ENCODE measurements around the gene POLR1H. TPM values are rescaled to one million over a fixed set of nuclear protein-coding genes. Genes with fewer than 3 reads are reported as not detected.
A peak's percentile ranks its signal among the peaks of the same experiment; 100 is the strongest.
"Not testable (repeated sequence)": the region's sequence is repeated elsewhere in the genome, so short reads cannot be mapped to it uniquely, and the experiment has no call there.

The POLR1H gene, protein sequence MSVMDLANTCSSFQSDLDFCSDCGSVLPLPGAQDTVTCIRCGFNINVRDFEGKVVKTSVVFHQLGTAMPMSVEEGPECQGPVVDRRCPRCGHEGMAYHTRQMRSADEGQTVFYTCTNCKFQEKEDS
- 33.2 and 52.3 TPM in 2 replicates for total RNA-seq (2014; rRNA removed; shearing (Covaris generic); ENCODE audit: low replicate concordance)

GRCh38 chr6:30061092-30061857 lies at the start of gene POLR1H:
POLR1H (plus strand) TSS chr6:30061265; CDS start chr6:30061525, 260 bp downstream.
- peak; percentile 84 for DNase-seq (ENCODE audit: low read depth)

DNA sequence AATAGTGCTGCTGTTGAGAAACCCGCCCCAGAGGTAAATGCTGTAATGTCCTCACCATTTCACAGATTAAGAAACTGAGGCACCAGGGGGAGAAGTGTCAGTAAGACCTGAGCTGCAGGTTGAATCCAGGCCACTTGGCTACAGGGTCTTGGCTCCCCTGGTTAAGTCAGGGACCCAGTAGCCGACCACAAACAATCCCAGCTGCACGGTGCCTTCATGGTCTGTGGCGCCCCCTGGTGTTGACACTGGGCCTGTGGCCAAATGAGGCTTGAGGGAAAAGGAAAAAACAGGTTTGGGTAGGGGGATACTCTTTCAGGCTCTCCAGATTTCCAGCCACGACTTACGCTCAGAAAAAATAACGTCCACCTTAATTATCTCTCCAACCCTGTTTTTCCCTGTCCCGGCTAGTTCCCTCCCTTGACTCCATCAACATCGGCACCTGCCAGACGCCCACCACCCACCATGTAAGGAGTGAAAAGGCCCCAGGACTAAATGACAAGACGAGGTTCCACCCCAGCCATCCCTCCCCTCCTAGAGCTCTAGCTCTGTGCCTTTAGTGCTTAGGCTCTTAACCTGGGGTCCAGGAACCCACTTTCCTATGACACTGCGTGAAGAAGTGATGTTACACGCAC lies 47.7 kb upstream of the POLR1H start:
- in situ Hi-C loops (cut with HindIII; ENCODE audit: low pct_unique_long_range_greater_than_20kb, low sequenced_read_pairs): no loop called here
- peak; percentile 41 for DNase-seq (ENCODE audit: low read depth)

More at GRCh38 chr6:30061092-30061857, at the start of gene POLR1H:
- in situ Hi-C loops (cut with HindIII; ENCODE audit: low pct_unique_long_range_greater_than_20kb, low sequenced_read_pairs): no loop called here

GRCh38 chr6:30019819-30020218 lies 41.2 kb upstream of the POLR1H start:
- DNase-seq (ENCODE audit: low read depth): no peak
- in situ Hi-C loops (cut with HindIII; ENCODE audit: low pct_unique_long_range_greater_than_20kb, low sequenced_read_pairs): no loop called here

GRCh38 chr6:30020626-30021025 lies 40.4 kb upstream of the POLR1H start:
- no peak for DNase-seq (ENCODE audit: low read depth)
- in situ Hi-C loops (cut with HindIII; ENCODE audit: low pct_unique_long_range_greater_than_20kb, low sequenced_read_pairs): no loop called here

DNA sequence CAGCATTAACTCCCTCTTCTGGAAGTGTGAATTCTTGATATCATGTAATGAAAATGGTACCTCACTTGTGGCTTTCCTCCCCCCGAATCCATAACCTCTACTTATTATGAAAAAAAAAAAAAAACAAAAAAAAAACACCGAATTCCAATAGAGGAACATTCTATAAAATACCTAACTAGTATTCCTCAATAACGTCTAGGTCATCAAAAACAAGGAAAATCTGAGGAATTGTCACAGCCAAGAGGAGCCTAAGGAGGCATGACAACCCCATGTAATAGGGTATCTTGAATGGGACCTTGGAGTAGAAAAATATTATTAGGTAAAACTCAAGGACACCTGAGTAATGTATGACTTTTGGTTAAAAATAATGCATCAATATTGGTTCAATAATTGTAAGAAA lies 38.9 kb upstream of the POLR1H start:
- no peak for DNase-seq (ENCODE audit: low read depth)
- in situ Hi-C loops (cut with HindIII; ENCODE audit: low pct_unique_long_range_greater_than_20kb, low sequenced_read_pairs): no loop called here

DNA sequence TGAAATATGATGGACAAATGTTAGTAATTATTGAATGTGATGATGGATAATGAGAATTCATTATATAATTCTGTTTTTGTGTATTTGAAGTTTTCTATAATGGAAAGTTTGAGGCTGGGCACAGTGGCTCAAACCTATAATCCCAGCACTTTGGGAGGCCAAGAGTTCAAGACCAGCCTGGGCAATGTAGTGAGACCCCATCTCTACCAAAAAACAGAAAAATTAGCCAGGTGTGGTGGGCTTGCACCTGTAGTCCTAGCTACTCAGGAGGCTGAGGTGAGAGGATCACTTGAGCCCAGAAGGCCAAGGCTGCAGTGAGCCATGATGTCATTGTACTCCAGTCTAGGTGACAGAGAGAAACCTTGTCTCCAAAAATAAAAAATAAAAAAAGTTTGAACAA lies 38.4 kb upstream of the POLR1H start:
- DNase-seq (ENCODE audit: low read depth); in situ Hi-C loops (cut with HindIII; ENCODE audit: low pct_unique_long_range_greater_than_20kb, low sequenced_read_pairs): not testable (repeated sequence)

DNA sequence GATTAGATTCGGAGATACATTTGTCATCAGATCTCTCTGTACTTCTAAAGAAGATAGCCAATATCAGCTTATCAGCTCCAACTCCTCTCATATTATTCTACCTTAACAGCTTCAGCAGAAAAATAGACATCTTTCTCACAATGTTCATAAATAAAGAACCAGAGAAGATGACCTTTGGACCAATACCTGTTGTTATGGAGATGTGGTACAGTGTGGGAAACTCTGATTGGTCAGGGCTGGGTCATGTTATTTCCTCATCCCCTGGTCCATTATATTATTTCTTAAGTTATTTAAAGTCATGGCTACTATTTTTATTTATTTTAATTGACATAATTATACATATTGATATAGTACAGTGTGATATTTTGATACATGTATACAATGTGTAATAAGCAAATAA lies 35.9 kb upstream of the POLR1H start:
- DNase-seq (ENCODE audit: low read depth): no peak
- in situ Hi-C loops (cut with HindIII; ENCODE audit: low pct_unique_long_range_greater_than_20kb, low sequenced_read_pairs): no loop called here

DNA sequence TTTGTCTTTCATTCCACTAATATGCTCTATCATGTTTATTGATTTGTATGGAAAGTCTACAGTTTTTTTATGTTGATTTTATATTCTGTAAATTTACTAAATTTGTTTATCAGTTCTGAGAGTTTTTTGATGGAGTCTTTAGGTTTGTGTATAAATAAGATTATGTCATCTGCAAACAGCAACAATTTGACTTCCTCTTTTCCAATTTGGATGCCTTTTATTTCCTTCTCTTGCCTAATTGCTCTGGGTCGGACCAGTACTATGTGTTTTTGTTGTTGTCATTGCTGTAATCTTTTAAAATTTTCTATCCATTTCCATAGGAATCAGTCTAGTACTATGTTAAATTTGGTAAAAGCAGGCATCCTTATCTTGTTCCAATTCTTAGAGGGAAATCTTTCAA lies 31.5 kb upstream of the POLR1H start:
- in situ Hi-C loops (cut with HindIII; ENCODE audit: low pct_unique_long_range_greater_than_20kb, low sequenced_read_pairs): no loop called here
- DNase-seq (ENCODE audit: low read depth): no peak

- DNase-seq (ENCODE audit: low read depth): no peak
- in situ Hi-C loops (cut with HindIII; ENCODE audit: low pct_unique_long_range_greater_than_20kb, low sequenced_read_pairs): no loop called here
Measured at GRCh38 chr6:30031381-30031780, 29.7 kb upstream of the POLR1H start.

DNA sequence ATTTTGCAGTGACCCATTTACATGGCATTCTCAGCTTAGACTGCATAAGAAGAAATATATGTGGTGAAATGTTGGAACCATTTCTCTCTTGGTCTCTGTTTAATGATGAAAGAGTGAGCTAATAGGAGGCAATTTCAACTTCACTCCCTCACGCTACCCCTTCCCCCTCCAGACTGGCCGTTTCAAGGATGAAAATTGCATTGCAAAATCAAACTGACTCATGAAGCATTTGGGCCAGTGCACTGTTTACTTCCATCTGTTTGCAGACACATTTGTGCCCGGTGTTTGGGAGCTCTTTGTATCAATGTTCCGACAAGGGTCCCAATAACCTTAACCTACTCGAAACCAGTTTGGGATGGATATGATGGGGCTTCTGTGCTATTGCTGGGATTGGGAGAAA lies 27.6 kb upstream of the POLR1H start:
- DNase-seq (ENCODE audit: low read depth); in situ Hi-C loops (cut with HindIII; ENCODE audit: low pct_unique_long_range_greater_than_20kb, low sequenced_read_pairs): not testable (repeated sequence)

DNA sequence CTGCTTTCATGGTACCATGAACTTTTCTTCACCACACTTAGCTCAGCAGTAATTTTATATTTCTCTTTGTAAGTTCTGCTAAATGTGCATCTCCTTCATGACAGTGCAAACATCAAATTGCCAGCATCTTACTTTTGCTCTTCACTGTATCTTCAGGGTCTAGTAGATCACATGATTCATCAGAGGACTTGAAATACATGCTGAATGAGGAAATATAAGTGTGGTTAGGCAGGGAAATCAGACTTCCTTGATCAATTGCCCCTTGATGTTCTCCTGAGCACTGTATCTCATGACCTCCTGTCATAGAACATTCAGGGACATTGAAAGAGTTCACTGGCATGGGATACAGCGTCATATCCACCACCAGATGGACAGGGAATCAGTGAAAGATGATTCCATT lies 25.3 kb upstream of the POLR1H start:
- in situ Hi-C loops (cut with HindIII; ENCODE audit: low pct_unique_long_range_greater_than_20kb, low sequenced_read_pairs): no loop called here
- DNase-seq (ENCODE audit: low read depth): no peak

- in situ Hi-C loops (cut with HindIII; ENCODE audit: low pct_unique_long_range_greater_than_20kb, low sequenced_read_pairs): no loop called here
- peak; percentile 16 for DNase-seq (ENCODE audit: low read depth)
Measured at GRCh38 chr6:30037182-30037788, 23.8 kb upstream of the POLR1H start.

DNA sequence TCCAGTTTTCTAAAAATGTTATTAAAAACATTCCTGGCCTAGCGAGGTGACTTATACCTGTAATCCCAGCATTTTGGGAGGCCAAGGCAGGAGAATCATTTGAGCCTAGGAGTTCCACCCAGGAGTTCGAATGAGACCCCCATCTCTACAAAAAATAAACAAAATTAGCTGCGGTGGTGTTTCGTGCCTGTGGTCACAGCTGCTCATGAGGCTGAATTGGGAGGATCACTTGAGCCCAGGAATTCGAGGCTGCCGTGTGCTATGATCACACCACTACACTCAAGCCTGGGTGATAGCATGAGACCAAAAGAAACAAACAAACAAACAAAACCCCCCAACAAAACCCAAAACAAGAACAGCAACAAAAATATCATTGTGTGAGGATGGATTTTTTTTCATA lies 19.8 kb upstream of the POLR1H start:
- in situ Hi-C loops (cut with HindIII; ENCODE audit: low pct_unique_long_range_greater_than_20kb, low sequenced_read_pairs): no loop called here

DNA sequence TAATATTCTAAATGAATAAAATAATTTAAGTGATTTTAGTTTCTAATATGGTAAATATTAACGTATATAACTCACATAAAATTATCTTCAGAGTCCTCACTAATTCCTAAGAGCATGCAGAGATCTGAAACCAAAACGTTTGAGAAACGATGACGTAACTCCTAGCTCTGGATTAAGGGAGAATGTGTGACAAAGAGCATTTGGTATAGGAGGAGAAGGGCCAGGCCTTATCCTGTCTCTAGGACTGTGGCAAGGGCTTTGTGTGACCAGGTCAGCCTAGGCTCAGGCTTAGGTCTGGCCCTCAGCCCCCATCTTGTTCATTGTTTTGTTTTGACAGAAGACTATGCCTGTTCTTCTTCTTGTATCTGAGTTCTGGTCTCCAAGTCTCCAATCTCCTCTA lies 19.2 kb upstream of the POLR1H start:
- no peak for DNase-seq (ENCODE audit: low read depth)
- in situ Hi-C loops (cut with HindIII; ENCODE audit: low pct_unique_long_range_greater_than_20kb, low sequenced_read_pairs): no loop called here

More for the DNA sequence above, 19.8 kb upstream of the POLR1H start:
- DNase-seq (ENCODE audit: low read depth): no peak

DNA sequence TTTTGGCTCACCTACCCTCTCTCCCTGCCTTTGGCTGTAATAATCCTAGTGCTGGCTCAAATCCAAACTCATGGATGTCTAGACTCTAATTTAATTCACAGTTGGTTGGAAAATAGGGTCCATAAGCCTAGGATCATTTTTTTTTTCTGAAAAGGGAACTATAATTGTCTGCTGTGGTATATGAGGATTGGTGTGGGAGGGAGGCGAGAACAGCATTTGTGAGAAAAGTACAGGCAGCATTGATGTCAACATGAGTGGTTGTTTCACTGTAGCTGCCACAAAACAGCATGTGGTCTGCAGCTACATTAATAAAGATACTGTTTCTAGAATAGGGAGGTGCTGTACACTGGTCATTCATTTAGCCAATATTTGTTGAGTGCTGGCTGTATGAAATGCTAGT lies 18.6 kb upstream of the POLR1H start:
- no peak for DNase-seq (ENCODE audit: low read depth)
- in situ Hi-C loops (cut with HindIII; ENCODE audit: low pct_unique_long_range_greater_than_20kb, low sequenced_read_pairs): no loop called here

DNA sequence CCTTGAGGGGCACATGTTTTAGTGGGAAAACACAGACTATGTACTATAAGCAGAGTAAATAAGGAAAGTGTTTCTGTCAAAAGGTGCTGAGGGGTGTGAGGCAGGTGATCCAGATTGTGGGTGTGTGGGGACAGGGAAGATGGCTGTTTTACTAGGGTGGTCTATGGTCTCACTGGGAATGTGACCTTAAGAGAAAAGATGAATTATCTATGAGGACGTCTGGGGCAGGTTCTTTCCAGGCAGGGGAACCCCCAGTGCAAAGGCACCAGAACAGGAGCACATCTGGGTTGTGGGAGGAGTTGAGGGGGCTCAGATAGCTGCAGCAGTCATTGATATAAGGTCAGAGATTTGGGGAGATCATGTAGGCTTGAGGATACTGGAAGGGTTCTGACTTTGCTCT lies 18.2 kb upstream of the POLR1H start:
- in situ Hi-C loops (cut with HindIII; ENCODE audit: low pct_unique_long_range_greater_than_20kb, low sequenced_read_pairs): no loop called here
- no peak for DNase-seq (ENCODE audit: low read depth)

DNA sequence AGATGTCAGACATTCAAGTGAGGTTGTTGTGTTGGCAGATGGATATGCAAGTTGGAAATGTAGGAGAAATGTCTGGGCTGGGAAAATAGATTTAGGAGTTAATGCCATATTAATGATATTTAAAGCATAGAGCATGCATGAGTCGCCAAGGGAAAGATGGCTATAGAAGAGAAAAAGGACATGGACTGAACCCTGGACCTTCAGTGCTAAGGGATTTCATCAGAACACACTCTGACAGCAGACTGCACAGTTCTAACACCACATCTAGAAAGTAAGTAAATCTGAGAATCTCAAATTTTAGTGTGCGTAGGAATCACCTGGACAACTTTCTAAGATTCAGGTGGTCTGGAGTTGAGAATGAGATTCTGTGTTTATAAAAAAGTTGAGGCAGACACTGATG lies 17.3 kb upstream of the POLR1H start:
- no peak for DNase-seq (ENCODE audit: low read depth)
- in situ Hi-C loops (cut with HindIII; ENCODE audit: low pct_unique_long_range_greater_than_20kb, low sequenced_read_pairs): no loop called here

DNA sequence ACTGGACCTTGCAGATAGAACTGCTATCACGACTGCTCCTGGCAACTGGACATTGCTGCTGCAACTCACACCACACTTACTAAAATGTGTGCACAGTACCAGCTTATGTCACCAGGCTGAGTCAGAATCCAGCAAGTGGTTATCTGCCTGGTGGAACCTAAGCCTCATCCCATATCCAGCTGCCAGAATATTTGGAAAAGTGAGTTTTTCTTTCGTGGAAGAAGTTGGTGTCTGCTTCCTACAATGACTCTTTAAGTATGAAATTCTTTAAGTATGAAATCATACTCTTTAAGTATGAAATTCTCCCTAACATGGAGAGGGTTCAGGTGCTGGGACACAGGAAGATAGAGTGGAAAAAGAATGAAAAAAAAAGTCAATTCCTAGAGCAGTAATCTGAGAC lies 16.4 kb upstream of the POLR1H start:
- in situ Hi-C loops (cut with HindIII; ENCODE audit: low pct_unique_long_range_greater_than_20kb, low sequenced_read_pairs): no loop called here
- no peak for DNase-seq (ENCODE audit: low read depth)

GRCh38 chr6:30047220-30047619 lies 13.8 kb upstream of the POLR1H start:
- in situ Hi-C loops (cut with HindIII; ENCODE audit: low pct_unique_long_range_greater_than_20kb, low sequenced_read_pairs): no loop called here

More at GRCh38 chr6:30047220-30047619, 13.8 kb upstream of the POLR1H start:
- DNase-seq (ENCODE audit: low read depth): no peak

Data from Caki2 (cell line).